ENCODE measurements around the gene HOOK1.
"Not testable (repeated sequence)": the region's sequence is repeated elsewhere in the genome, so short reads cannot be mapped to it uniquely, and the experiment has no call there.

Gene HOOK1

DNA sequence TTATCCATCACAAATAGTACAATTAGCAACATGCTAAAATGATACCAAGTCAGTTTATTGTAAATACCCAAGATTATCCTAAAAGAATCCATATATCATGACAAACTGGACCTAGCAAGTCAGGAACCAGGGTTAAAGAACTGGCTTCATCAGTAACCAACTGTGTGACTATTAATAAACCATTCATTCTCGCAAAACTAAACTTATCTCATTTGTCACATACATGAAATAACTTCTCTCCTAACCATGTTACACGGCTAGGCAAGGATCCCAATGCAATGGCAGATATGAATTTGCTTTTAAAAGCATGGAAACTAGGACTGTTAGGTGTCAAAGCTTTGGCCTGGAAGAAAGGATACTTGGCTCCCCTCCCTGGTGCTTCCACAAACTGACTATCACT lies 82.4 kb downstream of the HOOK1 start:
- DNase-seq, result no peak

- no peak for DNase-seq
Measured at GRCh38 chr1:59898927-59899326, 84.2 kb downstream of the HOOK1 start.

GRCh38 chr1:59900640-59901039 lies 85.9 kb downstream of the HOOK1 start:
- DNase-seq, result no peak

DNA sequence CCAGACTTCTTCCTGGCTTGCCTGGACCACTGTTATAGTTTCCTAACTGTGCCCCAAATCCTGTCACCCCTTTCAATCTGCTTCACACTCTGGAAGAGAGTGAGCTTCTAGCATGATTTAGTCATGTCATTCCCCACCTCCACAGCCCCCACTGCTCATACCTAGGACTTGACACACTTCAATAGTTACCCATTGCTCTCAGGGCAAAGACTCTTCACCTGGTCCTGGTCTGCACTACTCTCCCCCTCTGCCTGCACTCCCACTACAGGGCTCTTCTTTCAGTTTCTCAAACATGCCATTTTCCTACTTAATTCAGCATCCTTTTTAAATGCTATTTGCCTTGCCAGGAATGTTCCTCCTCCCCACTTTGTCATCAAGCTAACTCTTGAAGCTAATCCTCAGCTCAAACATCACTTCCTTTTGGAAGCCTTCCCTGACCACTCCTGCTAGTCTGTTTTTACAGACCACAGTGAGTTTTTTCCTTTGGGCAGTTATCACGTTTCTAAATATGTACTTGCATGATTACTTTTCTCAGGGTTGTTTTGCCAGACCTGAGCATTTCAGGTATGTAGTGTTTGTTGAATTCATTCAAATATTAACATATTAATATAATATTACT lies 87.1 kb downstream of the HOOK1 start:
- no peak for DNase-seq

DNA sequence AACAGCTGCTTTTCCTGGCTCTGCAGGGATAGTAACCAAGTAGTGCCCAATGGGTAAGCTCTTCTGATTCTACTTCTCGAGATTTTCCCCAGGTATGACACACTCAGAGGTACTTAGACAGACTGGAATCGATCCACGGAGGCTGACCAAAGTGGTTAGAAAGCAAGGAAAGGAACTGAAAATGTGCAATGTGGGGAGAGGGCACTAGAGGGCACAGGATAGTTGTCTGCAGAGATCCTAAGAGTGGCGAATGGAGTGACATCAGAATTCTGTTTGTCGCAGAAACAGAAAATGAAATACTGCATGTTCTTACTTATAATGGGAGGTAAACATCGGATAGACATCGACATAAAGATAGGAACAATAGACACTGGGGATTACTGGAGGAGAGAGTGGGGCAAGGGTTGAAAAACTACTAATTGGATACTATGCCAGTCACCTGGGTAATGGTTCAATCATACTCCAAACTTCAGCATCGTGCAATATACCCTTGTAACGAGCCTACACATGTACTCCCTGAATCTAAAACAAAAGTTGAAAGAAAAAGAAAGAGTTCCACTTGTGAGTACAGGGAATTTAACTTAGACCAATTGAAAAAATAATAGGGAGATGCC lies 88.5 kb downstream of the HOOK1 start:
- no peak for DNase-seq

- DNase-seq, result no peak
Measured at GRCh38 chr1:59906931-59907330, 92.2 kb downstream of the HOOK1 start.

GRCh38 chr1:59908084-59908483 lies 93.3 kb downstream of the HOOK1 start:
- DNase-seq, result no peak

DNA sequence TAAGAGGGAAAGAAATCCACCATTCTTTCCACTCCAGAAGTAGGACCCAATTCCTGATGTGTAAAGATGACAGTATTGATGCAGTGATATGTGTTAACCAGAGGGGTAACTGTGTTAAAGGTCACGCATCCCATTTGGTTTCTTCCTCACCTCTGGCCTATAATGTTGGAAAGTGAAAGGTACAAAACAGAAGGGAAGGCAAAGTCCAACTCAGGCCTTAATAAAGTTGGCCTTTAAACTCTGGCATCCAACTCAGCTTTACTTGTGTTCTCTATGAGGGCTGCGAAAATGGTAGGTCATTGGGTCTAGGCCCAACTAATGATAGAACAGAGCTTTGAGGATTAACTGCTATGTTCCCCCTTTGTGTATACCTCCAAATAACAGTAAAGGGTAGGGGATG lies 93.9 kb downstream of the HOOK1 start:
- no peak for DNase-seq

DNA sequence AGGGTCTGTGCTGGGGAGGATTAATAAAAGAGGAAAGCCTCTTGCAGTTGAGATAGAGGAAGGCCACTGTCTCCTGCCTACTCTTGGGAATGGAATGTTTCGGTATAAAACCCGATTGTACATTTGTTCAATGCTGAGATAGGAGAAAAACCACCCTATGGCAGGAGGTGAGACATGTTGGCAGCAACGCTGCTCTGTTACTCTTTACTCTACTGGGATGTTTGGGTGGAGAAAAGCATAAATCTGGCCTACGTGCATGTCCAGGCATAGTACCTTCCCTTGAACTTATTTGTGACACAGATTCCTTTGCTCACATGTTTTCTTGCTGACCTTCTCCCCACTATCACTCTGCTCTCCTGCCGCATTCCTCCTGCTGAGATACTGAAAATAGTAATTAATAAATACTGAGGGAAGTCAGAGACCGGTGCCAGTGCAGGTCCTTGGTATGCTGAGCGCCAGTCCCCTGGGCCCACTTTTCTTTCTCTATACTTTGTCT lies 100.1 kb downstream of the HOOK1 start:
- DNase-seq, result not testable (repeated sequence)

GRCh38 chr1:59915516-59915915 lies 100.8 kb downstream of the HOOK1 start:
- DNase-seq, result no peak

- no peak for DNase-seq
Measured at GRCh38 chr1:59917026-59917784, 102.5 kb downstream of the HOOK1 start.

DNA sequence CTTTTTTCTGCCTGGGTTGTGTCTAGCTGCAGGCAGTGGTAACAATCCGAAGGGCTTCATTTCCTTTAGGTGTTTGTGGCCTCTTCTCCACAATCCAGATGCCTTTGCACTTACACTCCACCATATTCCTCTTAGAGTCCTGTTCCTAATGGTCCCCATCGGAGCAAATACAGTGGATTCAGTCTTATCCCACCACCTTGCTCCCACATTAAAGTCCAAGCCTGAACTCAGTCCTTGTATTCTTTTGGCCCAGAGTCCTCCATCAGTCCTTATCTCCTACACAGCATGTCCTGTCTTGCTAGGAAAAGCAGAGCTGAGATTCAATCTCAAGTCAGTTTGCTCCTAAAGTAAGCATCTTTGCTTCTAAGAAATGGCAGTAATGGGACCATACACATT lies 103.0 kb downstream of the HOOK1 start:
- no peak for DNase-seq

GRCh38 chr1:59919746-59920145 lies 105.0 kb downstream of the HOOK1 start:
- DNase-seq, result no peak

DNA sequence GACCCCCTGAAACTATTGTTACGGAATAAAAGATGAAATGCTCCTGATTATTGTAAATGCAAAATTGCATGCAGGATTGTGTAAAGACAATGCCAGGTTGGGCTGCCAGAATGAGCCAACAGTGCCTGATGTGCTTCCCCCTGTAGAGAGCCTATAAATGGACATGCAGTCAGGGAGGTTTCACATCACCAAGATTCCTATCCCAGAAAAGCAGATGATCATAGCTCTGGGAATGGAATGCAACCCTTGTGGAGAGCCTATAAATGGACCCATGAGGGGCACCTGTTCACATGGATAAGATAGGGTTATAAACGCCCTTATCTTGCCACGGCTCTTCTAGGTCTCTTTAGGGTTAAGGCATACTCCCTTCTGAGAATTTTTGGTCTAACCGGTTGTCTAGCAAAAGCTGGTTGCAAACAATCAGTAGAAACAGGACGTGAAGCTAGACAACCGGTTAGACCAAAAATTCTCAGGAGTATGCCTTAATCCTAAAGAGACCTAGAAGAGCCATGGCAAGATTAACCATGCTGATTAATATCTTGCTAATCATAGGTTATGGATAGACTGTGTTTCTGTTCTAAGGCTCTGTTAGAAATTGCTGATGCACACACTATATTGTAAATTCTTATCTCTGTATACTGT lies 106.6 kb downstream of the HOOK1 start:
- not testable (repeated sequence) for DNase-seq

DNA sequence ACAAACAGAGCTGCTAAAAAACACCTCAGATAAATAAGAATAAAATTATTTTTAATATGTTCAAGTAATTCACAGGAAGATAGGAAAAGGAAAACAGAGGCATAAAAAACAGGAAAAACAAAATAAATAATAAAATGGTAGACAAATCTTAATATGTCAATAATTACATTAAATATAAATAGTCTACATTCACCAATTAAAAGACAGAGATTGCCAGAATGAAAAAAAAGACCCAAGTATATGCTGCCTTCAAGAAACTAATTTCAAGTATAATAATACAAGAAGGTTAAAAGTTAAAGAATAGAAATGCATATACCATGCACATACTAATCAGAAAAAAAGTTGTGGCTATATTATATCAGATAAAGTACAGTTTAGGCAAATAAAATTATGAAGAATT lies 109.9 kb downstream of the HOOK1 start:
- DNase-seq, result no peak
